HEK293 (cell line): Measurements from ENCODE around the gene CFAP70.
A peak's percentile ranks its signal among the peaks of the same experiment; 100 is the strongest.

Experiments
- CTCF ChIA-PET: fragments of 350-600 bp; formaldehyde crosslinking; extraction: SDS; loops from one replicate; lab custom pipeline; 2021; ENCODE audit warnings: antibody characterized with exemption; lab: Yijun Ruan, JAX
- POLR2A ChIA-PET: fragments of 300-600 bp; formaldehyde crosslinking; extraction: SDS; loops from one replicate; lab custom pipeline; 2020; ENCODE audit warnings: antibody characterized with exemption, inconsistent platforms; lab: Yijun Ruan, JAX
- H3K27ac ChIP-seq: fragments of 200-500 bp; sonication (Bioruptor generic); 2 replicates; pipeline ENCODE4 v1.5.1; 2014; ENCODE audit warnings: low read depth, low read length, control low read depth, inconsistent platforms; ENCODE audit errors: extremely low read depth
- H3K36me3 ChIP-seq, 2 experiments: fragments of 200-500 bp in 1 of 2; sonication (Bioruptor generic) in 1 of 2; 1 replicate in 1 of 2; 2 replicates in 1 of 2; pipeline ENCODE4 v1.5.1; 2014 to 2017; ENCODE audit warnings: inconsistent platforms in 2 of 2, low read length in 2 of 2; ENCODE audit not compliant: control insufficient read depth in 2 of 2, insufficient read depth in 1 of 2
- H3K4me1 ChIP-seq: fragments of 200-500 bp; sonication (Bioruptor generic); 2 replicates; pipeline ENCODE4 v1.5.1; 2014; ENCODE audit warnings: mild to moderate bottlenecking, low read length, inconsistent platforms; ENCODE audit not compliant: control insufficient read depth, insufficient read depth
- H3K4me3 ChIP-seq: 2 replicates; pipeline ENCODE4 v1.5.1; 2011; ENCODE audit warnings: low read depth, mild to moderate bottlenecking, control low read depth, low read length, moderate library complexity
- H3K9me3 ChIP-seq: fragments of 200-500 bp; sonication (Bioruptor generic); 2 replicates; pipeline ENCODE4 v1.5.1; 2014; ENCODE audit warnings: low read depth, low read length, inconsistent platforms; ENCODE audit not compliant: control insufficient read depth, insufficient read depth
- EGR2 ChIP-seq: fragments of 450-650 bp; formaldehyde crosslinking; IDR thresholded peaks from 2 replicates; pipeline ENCODE4 v1.5.1; 2016; ENCODE audit warnings: low read depth, missing biosample characterization, missing genetic modification characterization
- GLIS1 ChIP-seq: fragments of 450-650 bp; formaldehyde crosslinking; IDR thresholded peaks from 2 replicates; pipeline ENCODE4 v1.5.1; 2016; ENCODE audit warnings: missing biosample characterization, missing genetic modification characterization
- GLIS2 ChIP-seq: fragments of 450-650 bp; formaldehyde crosslinking; IDR thresholded peaks from 2 replicates; pipeline ENCODE4 v1.5.1; 2016; ENCODE audit warnings: missing biosample characterization, missing genetic modification characterization
- PATZ1 ChIP-seq: fragments of 450-650 bp; formaldehyde crosslinking; IDR thresholded peaks from 2 replicates; pipeline ENCODE4 v1.5.1; 2016; ENCODE audit warnings: missing biosample characterization, missing genetic modification characterization
- PRDM6 ChIP-seq: fragments of 450-650 bp; formaldehyde crosslinking; IDR thresholded peaks from 2 replicates; pipeline ENCODE4 v1.5.1; 2017; ENCODE audit warnings: missing biosample characterization, missing genetic modification characterization
- SCRT1 ChIP-seq: fragments of 450-650 bp; formaldehyde crosslinking; IDR thresholded peaks from 2 replicates; pipeline ENCODE4 v1.5.1; 2016; ENCODE audit warnings: missing biosample characterization, missing genetic modification characterization, borderline replicate concordance
- YY2 ChIP-seq: fragments of 450-650 bp; formaldehyde crosslinking; IDR thresholded peaks from 2 replicates; pipeline ENCODE4 v1.5.1; 2016; ENCODE audit warnings: missing biosample characterization, missing genetic modification characterization
- ZBTB17 ChIP-seq: fragments of 450-650 bp; formaldehyde crosslinking; IDR thresholded peaks from 2 replicates; pipeline ENCODE4 v1.5.1; 2016; ENCODE audit warnings: missing biosample characterization, missing genetic modification characterization
- ZBTB26 ChIP-seq: fragments of 450-650 bp; formaldehyde crosslinking; optimal IDR thresholded peaks from 2 replicates; pipeline ENCODE3; 2016; ENCODE audit warnings: missing biosample characterization, mild to moderate bottlenecking, missing genetic modification characterization
- ZBTB7A ChIP-seq: fragments of 450-650 bp; formaldehyde crosslinking; IDR thresholded peaks from 2 replicates; pipeline ENCODE4 v1.5.1; 2016; ENCODE audit warnings: low read depth, missing biosample characterization, missing genetic modification characterization
- ZBTB8A ChIP-seq: fragments of 450-650 bp; formaldehyde crosslinking; IDR thresholded peaks from 2 replicates; pipeline ENCODE4 v1.5.1; 2016; ENCODE audit warnings: missing biosample characterization, missing genetic modification characterization
- ZFP69B ChIP-seq: fragments of 450-650 bp; formaldehyde crosslinking; IDR thresholded peaks from 2 replicates; pipeline ENCODE4 v1.5.1; 2016; ENCODE audit warnings: missing biosample characterization, missing genetic modification characterization
- ZNF26 ChIP-seq: fragments of 450-650 bp; formaldehyde crosslinking; IDR thresholded peaks from 2 replicates; pipeline ENCODE4 v1.5.1; 2016; ENCODE audit warnings: missing biosample characterization, missing genetic modification characterization
- ZNF266 ChIP-seq: fragments of 450-650 bp; formaldehyde crosslinking; IDR thresholded peaks from 2 replicates; pipeline ENCODE4 v1.5.1; 2016; ENCODE audit warnings: missing biosample characterization, missing genetic modification characterization, low read depth
- ZNF394 ChIP-seq: fragments of 450-650 bp; formaldehyde crosslinking; IDR thresholded peaks from 2 replicates; pipeline ENCODE4 v1.5.1; 2016; ENCODE audit warnings: missing biosample characterization, missing genetic modification characterization, mild to moderate bottlenecking, moderate library complexity, borderline replicate concordance
- ZNF664 ChIP-seq: fragments of 450-650 bp; formaldehyde crosslinking; IDR thresholded peaks from 2 replicates; pipeline ENCODE4 v1.5.1; 2016; ENCODE audit warnings: missing biosample characterization, missing genetic modification characterization
- ZNF692 ChIP-seq: fragments of 450-650 bp; formaldehyde crosslinking; IDR thresholded peaks from 2 replicates; pipeline ENCODE4 v1.5.1; 2016; ENCODE audit warnings: missing biosample characterization, missing genetic modification characterization

Gene CFAP70

GRCh38 chr10:73251683-73252444 is 106.8 kb downstream of the CFAP70 start (continued):
- 0 out of 2 replicates have a peak, but pooled peaks have one; percentile 25 for TF ChIP-seq PATZ1
- no peak for TF ChIP-seq EGR2 (tag by site-specific recombination)
- 0 out of 2 replicates have a peak, but pooled peaks have one; percentile 26 for TF ChIP-seq GLIS2 (tag by site-specific recombination)
- peak; percentile 66; the same call in 1 of the 2 replicates for TF ChIP-seq ZNF394 (tag by site-specific recombination)
- 0 out of 2 replicates have a peak, but pooled peaks have one; percentile 68 for TF ChIP-seq ZFP69B (tag by site-specific recombination)
- TF ChIP-seq ZBTB26, result no peak
- TF ChIP-seq ZNF664 (tag by site-specific recombination), result no peak
- TF ChIP-seq ZNF26 (tag by site-specific recombination), result no peak
- TF ChIP-seq ZBTB7A, result 0 out of 2 replicates have a peak, but pooled peaks have one; percentile 30
- TF ChIP-seq ZBTB8A (tag by site-specific recombination), result 0 out of 2 replicates have a peak, but pooled peaks have one; percentile 23
- TF ChIP-seq ZNF692 (tag by site-specific recombination), result peak; percentile 92

GRCh38 chr10:73248259-73248724 is 110.4 kb downstream of the CFAP70 start:
- H3K4me1 ChIP-seq, result peaks cover 2% of the 10 kb centered on the region; the same call in 1 of the 2 replicates
- no peaks in the 10 kb centered on the region for H3K9me3 ChIP-seq
- POLR2A ChIA-PET, result interaction anchor here (2.0 to 4.2 kb wide), 3 partner anchors 15 to 165 kb away, joined by 10 to 22 read pairs (median 21); partner anchors contain the start of genes ANXA7, ECD and FAM149B1
- TF ChIP-seq ZNF266 (tag by site-specific recombination) (no peak), YY2 (no peak), GLIS1 (tag by site-specific recombination) (peak; percentile 63; the same call in 1 of the 2 replicates), ZBTB17 (tag by site-specific recombination) (0 out of 2 replicates have a peak, but pooled peaks have one; percentile 14), PRDM6 (tag by site-specific recombination) (no peak), SCRT1 (tag by site-specific recombination) (no peak)
- CTCF ChIA-PET, result interaction anchor here (0.8 kb wide), 1 partner anchor 9 kb away, joined by 4 read pairs; no protein-coding TSS in a partner anchor
- H3K4me3 ChIP-seq, result no peak overlapping the region
- H3K27ac ChIP-seq, result peak overlapping the region; percentile 96; the same call in 1 of the 2 replicates
- H3K36me3 ChIP-seq, result peaks cover 20 to 62% of the 10 kb centered on the region in 2 experiments
